Measurements from ENCODE around the gene TP53RK. TPM values are rescaled to one million over a fixed set of nuclear protein-coding genes. Genes with fewer than 3 reads are reported as not detected.

TP53RK gene
- total and polyA plus RNA-seq, 2 experiments from 2014 or later: 24.2 to 26.0 TPM

GRCh38 chr20:46649965-46650542 is 39.2 kb downstream of the TP53RK start:
- Histone ChIP-seq H3K9me2 (ENCODE audit: insufficient read depth) (no peaks in the 10 kb centered on the region), H3K27me3 (ENCODE audit: insufficient read depth) (peaks cover 28% of the 10 kb centered on the region), H3K4me1 (ENCODE audit: insufficient read depth) (no peaks in the 10 kb centered on the region), H3K79me2 (replicated peaks; ENCODE audit: insufficient read depth) (no peaks in the 10 kb centered on the region), H3K4me3 (no peak overlapping the region), H4K20me1 (replicated peaks; ENCODE audit: insufficient read depth) (no peaks in the 10 kb centered on the region; the same call in 1 of the 2 replicates), H2AFZ (no peak overlapping the region), H3F3A (replicated peaks; ENCODE audit: low read depth) (no peaks in the 10 kb centered on the region), H3K27ac (ENCODE audit: low read depth) (no peak overlapping the region), H3K4me2 (no peak overlapping the region), H3K36me3 (ENCODE audit: insufficient read depth) (no peaks in the 10 kb centered on the region)
- Mint-ChIP-seq H3K36me3 (ENCODE audit: low read depth) (no peaks in the 10 kb centered on the region), H3K4me1 (peaks cover 10% of the 10 kb centered on the region), H3K27ac (no peak overlapping the region), H3K4me3 (no peak overlapping the region), H3K9me3 (peaks cover 3% of the 10 kb centered on the region; the same call in 1 of the 3 replicates), H3K27me3 (ENCODE audit: insufficient read depth, low read depth, poor library complexity) (peaks cover 13% of the 10 kb centered on the region)
- TF ChIP-seq POLR2AphosphoS5 (IDR thresholded peaks at IDR 0.05; ENCODE audit: low read depth) (no peak), JUNB (IDR thresholded peaks at IDR 0.05; ENCODE audit: unreplicated experiment) (no peak), ETS1 (IDR thresholded peaks at IDR 0.05) (no peak), ZNF114 (CRISPR knock-in tag; IDR thresholded peaks at IDR 0.05) (no peak), CREB1 (CRISPR knock-in tag; IDR thresholded peaks at IDR 0.05; ENCODE audit: low read depth) (no peak)
- TF ChIP-seq, protein P1, sequence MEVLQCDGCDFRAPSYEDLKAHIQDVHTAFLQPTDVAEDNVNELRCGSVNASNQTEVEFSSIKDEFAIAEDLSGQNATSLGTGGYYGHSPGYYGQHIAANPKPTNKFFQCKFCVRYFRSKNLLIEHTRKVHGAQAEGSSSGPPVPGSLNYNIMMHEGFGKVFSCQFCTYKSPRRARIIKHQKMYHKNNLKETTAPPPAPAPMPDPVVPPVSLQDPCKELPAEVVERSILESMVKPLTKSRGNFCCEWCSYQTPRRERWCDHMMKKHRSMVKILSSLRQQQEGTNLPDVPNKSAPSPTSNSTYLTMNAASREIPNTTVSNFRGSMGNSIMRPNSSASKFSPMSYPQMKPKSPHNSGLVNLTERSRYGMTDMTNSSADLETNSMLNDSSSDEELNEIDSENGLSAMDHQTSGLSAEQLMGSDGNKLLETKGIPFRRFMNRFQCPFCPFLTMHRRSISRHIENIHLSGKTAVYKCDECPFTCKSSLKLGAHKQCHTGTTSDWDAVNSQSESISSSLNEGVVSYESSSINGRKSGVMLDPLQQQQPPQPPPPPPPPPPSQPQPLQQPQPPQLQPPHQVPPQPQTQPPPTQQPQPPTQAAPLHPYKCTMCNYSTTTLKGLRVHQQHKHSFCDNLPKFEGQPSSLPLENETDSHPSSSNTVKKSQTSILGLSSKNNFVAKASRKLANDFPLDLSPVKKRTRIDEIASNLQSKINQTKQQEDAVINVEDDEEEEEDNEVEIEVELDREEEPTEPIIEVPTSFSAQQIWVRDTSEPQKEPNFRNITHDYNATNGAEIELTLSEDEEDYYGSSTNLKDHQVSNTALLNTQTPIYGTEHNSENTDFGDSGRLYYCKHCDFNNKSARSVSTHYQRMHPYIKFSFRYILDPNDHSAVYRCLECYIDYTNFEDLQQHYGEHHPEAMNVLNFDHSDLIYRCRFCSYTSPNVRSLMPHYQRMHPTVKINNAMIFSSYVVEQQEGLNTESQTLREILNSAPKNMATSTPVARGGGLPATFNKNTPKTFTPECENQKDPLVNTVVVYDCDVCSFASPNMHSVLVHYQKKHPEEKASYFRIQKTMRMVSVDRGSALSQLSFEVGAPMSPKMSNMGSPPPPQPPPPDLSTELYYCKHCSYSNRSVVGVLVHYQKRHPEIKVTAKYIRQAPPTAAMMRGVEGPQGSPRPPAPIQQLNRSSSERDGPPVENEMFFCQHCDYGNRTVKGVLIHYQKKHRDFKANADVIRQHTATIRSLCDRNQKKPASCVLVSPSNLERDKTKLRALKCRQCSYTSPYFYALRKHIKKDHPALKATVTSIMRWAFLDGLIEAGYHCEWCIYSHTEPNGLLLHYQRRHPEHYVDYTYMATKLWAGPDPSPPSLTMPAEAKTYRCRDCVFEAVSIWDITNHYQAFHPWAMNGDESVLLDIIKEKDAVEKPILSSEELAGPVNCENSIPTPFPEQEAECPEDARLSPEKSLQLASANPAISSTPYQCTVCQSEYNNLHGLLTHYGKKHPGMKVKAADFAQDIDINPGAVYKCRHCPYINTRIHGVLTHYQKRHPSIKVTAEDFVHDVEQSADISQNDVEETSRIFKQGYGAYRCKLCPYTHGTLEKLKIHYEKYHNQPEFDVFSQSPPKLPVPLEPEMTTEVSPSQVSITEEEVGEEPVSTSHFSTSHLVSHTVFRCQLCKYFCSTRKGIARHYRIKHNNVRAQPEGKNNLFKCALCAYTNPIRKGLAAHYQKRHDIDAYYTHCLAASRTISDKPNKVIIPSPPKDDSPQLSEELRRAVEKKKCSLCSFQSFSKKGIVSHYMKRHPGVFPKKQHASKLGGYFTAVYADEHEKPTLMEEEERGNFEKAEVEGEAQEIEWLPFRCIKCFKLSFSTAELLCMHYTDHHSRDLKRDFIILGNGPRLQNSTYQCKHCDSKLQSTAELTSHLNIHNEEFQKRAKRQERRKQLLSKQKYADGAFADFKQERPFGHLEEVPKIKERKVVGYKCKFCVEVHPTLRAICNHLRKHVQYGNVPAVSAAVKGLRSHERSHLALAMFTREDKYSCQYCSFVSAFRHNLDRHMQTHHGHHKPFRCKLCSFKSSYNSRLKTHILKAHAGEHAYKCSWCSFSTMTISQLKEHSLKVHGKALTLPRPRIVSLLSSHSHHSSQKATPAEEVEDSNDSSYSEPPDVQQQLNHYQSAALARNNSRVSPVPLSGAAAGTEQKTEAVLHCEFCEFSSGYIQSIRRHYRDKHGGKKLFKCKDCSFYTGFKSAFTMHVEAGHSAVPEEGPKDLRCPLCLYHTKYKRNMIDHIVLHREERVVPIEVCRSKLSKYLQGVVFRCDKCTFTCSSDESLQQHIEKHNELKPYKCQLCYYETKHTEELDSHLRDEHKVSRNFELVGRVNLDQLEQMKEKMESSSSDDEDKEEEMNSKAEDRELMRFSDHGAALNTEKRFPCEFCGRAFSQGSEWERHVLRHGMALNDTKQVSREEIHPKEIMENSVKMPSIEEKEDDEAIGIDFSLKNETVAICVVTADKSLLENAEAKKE (CRISPR knock-in tag; IDR thresholded peaks at IDR 0.05): no peak
- ATAC-seq: no peak
- DNase-seq (ENCODE audit: low spot score): no peak
